Lung (tissue), 12 donors: ENCODE data around the gene CDYL. TPM values are rescaled to one million over a fixed set of nuclear protein-coding genes. Genes with fewer than 3 reads are reported as not detected.

Experiments
- ATAC-seq: fragments of 200-7000 bp; cut with Tn5 transposase; one replicate; pipeline ENCODE4 v1.9.1; 2020; ENCODE audit warnings: moderate number of reproducible peaks; ENCODE audit not compliant: insufficient read depth, low FRiP score
- DNase-seq, 3 donors: peaks; one replicate each; pipeline ENCODE4 v3.0.0-alpha.2; 2013 to 2017
- H3K27ac ChIP-seq, 2 donors: one replicate each; pipeline ENCODE4 v1.5.1; 2013; ENCODE audit warnings: mild to moderate bottlenecking in 2 of 2, moderate library complexity in 2 of 2, control low read depth in 1 of 2, inconsistent platforms in 1 of 2, low read depth in 1 of 2, low read length in 1 of 2
- H3K27me3 ChIP-seq, 3 donors: one replicate each; pipeline ENCODE4 v1.5.1; 2013; ENCODE audit warnings: low read length in 2 of 3; ENCODE audit not compliant: control insufficient read depth in 3 of 3, insufficient read depth in 3 of 3
- H3K36me3 ChIP-seq, 4 donors: one replicate each; pipeline ENCODE4 v1.5.1; 2013; ENCODE audit warnings: low read length in 4 of 4, mild to moderate bottlenecking in 1 of 4, moderate library complexity in 1 of 4; ENCODE audit not compliant: control insufficient read depth in 4 of 4, insufficient read depth in 4 of 4
- H3K4me1 ChIP-seq, 5 donors: one replicate each; pipeline ENCODE4 v1.5.1; 2013; ENCODE audit warnings: low read length in 5 of 5, mild to moderate bottlenecking in 2 of 5, moderate library complexity in 1 of 5; ENCODE audit not compliant: control insufficient read depth in 5 of 5, insufficient read depth in 5 of 5
- H3K4me3 ChIP-seq: one replicate; pipeline ENCODE4 v1.5.1; 2013; ENCODE audit warnings: mild to moderate bottlenecking, control low read depth, moderate library complexity
- H3K9ac ChIP-seq, 2 donors: one replicate each; pipeline ENCODE4 v1.5.1; 2013; ENCODE audit warnings: low read length in 2 of 2, control low read depth in 1 of 2; ENCODE audit not compliant: insufficient read depth in 1 of 2
- H3K9me3 ChIP-seq, 4 donors: one replicate each; pipeline ENCODE4 v1.5.1; 2013; ENCODE audit warnings: low read length in 3 of 4, mild to moderate bottlenecking in 1 of 4, moderate library complexity in 1 of 4; ENCODE audit not compliant: control insufficient read depth in 4 of 4, insufficient read depth in 3 of 4
- CTCF ChIP-seq: IDR thresholded peaks from 2 replicates; pipeline ENCODE4 v1.5.1; 2012; ENCODE audit warnings: mild to moderate bottlenecking; ENCODE audit errors: control extremely low read depth, extremely low read depth
- WGBS, 2 donors: extraction: QIAGEN DNeasy Blood & Tissue Kit; methylation state at CpG; one replicate each; pipeline ENCODE4 v1.1.7; 2013; 5-methylcytosine and 5-hydroxymethylcytosine counted together
- polyA plus RNA-seq, 2 donors: library from polyadenylated mRNA; stranded (reverse); fragments of 200-250 nt; gene quantifications; one replicate each; pipeline ENCODE4 v1.2.1, GENCODE V29; 2013
- total RNA-seq, 2 donors: library from RNA; depleted of rRNA in 1 of 2; stranded (reverse); fragments of >200 nt in 1 of 2; gene quantifications; one replicate each; pipeline ENCODE4 v1.2.1, GENCODE V29; 2014 to 2021
- donor health status: control.
- donor health status: control.
- donor health status: Bipolar disorder and iron deficiency.
- donor health status: healthy.
- donor health status: DM: yes; HTN: yes; CAD: no.

Gene CDYL
- total and polyA plus RNA-seq, 4 donors = 5.8 to 51.6 (median 20.9) TPM

- Histone ChIP-seq H3K27ac (no peak overlapping the region), H3K36me3 (peaks cover 0 to 4% (median 0%) of the 10 kb centered on the region in 4 donors), H3K27me3 (no peaks in the 10 kb centered on the region), H3K4me1 (peaks cover 0 to 13% (median 3%) of the 10 kb centered on the region in 5 donors), H3K9me3 (no peaks in the 10 kb centered on the region), H3K9ac (no peak overlapping the region), H3K4me3 (no peak overlapping the region)
- ATAC-seq (no peak), DNase-seq (no peak)
- 85 to 87% methylated on average over 8 of the region's 8 CpGs for WGBS, 2 donors
- TF ChIP-seq CTCF = no peak
Measured at GRCh38 chr6:4932228-4932903, 156.2 kb downstream of the CDYL start.

- ATAC-seq = no peak
- Histone ChIP-seq H3K27ac (no peak overlapping the region), H3K36me3 (peaks cover 0 to 4% (median 0%) of the 10 kb centered on the region in 4 donors), H3K9ac (no peak overlapping the region), H3K9me3 (peaks cover 0 to 2% (median 0%) of the 10 kb centered on the region in 4 donors), H3K27me3 (no peaks in the 10 kb centered on the region), H3K4me1 (peaks cover 0 to 13% (median 0%) of the 10 kb centered on the region in 5 donors), H3K4me3 (no peak overlapping the region)
- 79 to 89% methylated on average over 10 of the region's 10 CpGs for WGBS, 2 donors
- no peak for DNase-seq
- no peak for TF ChIP-seq CTCF
Measured at GRCh38 chr6:4935486-4935885, 159.3 kb downstream of the CDYL start.

- ATAC-seq = no peak
- no peak overlapping the region for H3K9ac ChIP-seq
- H3K9me3 ChIP-seq = peaks cover 0 to 2% (median 0%) of the 10 kb centered on the region in 4 donors
- H3K4me1 ChIP-seq = peaks cover 0 to 8% (median 3%) of the 10 kb centered on the region in 5 donors
- no peak for DNase-seq
- no peak for TF ChIP-seq CTCF
- H3K36me3 ChIP-seq = peaks cover 0 to 4% (median 0%) of the 10 kb centered on the region in 4 donors
- no peaks in the 10 kb centered on the region for H3K27me3 ChIP-seq
- H3K4me3 ChIP-seq = no peak overlapping the region
- WGBS, 2 donors = 78 to 88% methylated on average over 13 of the region's 13 CpGs
- no peak overlapping the region for H3K27ac ChIP-seq
Measured at GRCh38 chr6:4935975-4936680, 159.9 kb downstream of the CDYL start.
